Aorta (tissue), 5 donors: ENCODE results near the gene TRAM2. TPM values are rescaled to one million over a fixed set of nuclear protein-coding genes. Genes with fewer than 3 reads are reported as not detected.

Experiments used
- ATAC-seq: fragments of 200-7000 bp; cut with Tn5 transposase; one replicate; pipeline ENCODE4 v1.9.1; 2022; ENCODE audit warnings: moderate library complexity; ENCODE audit not compliant: low FRiP score
- DNase-seq, 2 donors: peaks; one replicate each; pipeline ENCODE4 v3.0.0-alpha.2; 2020
- H3K27ac ChIP-seq, 2 donors: one replicate each; pipeline ENCODE4 v1.5.1; 2013; ENCODE audit warnings: low read length in 2 of 2, mild to moderate bottlenecking in 2 of 2, moderate library complexity in 2 of 2, control low read depth in 1 of 2, inconsistent platforms in 1 of 2, low read depth in 1 of 2
- H3K27me3 ChIP-seq, 2 donors: one replicate each; pipeline ENCODE4 v1.6.1; 2013; ENCODE audit warnings: control low read depth in 1 of 2, low read length in 1 of 2, mild to moderate bottlenecking in 1 of 2, moderate library complexity in 1 of 2; ENCODE audit not compliant: insufficient read depth in 2 of 2, control insufficient read depth in 1 of 2
- H3K36me3 ChIP-seq, 2 donors: one replicate each; pipeline ENCODE4 v1.6.1; 2013; ENCODE audit warnings: control low read depth in 1 of 2, low read length in 1 of 2, mild to moderate bottlenecking in 1 of 2; ENCODE audit not compliant: insufficient read depth in 2 of 2, control insufficient read depth in 1 of 2
- H3K4me1 ChIP-seq, 2 donors: one replicate each; pipeline ENCODE4 v1.6.1; 2013; ENCODE audit warnings: low read length in 2 of 2, control low read depth in 1 of 2, mild to moderate bottlenecking in 1 of 2, moderate library complexity in 1 of 2; ENCODE audit not compliant: insufficient read depth in 2 of 2, control insufficient read depth in 1 of 2
- H3K4me3 ChIP-seq, 2 donors: one replicate each; pipeline ENCODE4 v1.5.1; 2013; ENCODE audit warnings: low read length in 2 of 2, control low read depth in 1 of 2, mild to moderate bottlenecking in 1 of 2
- H3K9me3 ChIP-seq: one replicate; pipeline ENCODE4 v1.6.1; 2013; ENCODE audit warnings: mild to moderate bottlenecking, low read length; ENCODE audit not compliant: control insufficient read depth
- WGBS, 2 donors: extraction: QIAGEN DNeasy Blood & Tissue Kit; methylation state at CpG; one replicate each; pipeline ENCODE4 v1.1.7; 2013; 5-methylcytosine and 5-hydroxymethylcytosine counted together
- intact Hi-C, 2 donors: fragments of 100-400 bp; cut with DNase I; formaldehyde crosslinking; loops; one replicate each; pipeline versions ENCODE4 v1.14.2 to v1.15.0; 2022
- polyA plus RNA-seq, 2 donors: library from polyadenylated mRNA; stranded (reverse); fragments of 200-250 nt; gene quantifications; one replicate each; pipeline ENCODE4 v1.2.3, GENCODE V29; 2013
- total RNA-seq, 2 donors: library from RNA; stranded (reverse); fragmentation: NEBNext Ultra II Directional; extraction: Animal tissue kit (Norgen Biotek cat#: 25700); gene quantifications; one replicate each; pipeline ENCODE4 v1.2.1, GENCODE V29; 2021
- donor health status: healthy with polysubstance abuse.
- donor health status: Bipolar disorder and iron deficiency.
- donor health status: DM: no; HTN: no; CAD: no.
- donor health status: DM: no; HTN: no; CAD: no.
- donor health status: DM: yes; HTN: yes; CAD: no.

TRAM2 gene
- total and polyA plus RNA-seq, 4 donors, result 7.5 to 39.5 (median 30.3) TPM

GRCh38 chr6:52566853-52567279, 10.0 kb downstream of the TRAM2 start:
- Histone ChIP-seq H3K9me3 (no peaks in the 10 kb centered on the region), H3K27ac (peak overlapping the region; percentile 29 to 58), H3K4me3 (no peak overlapping the region), H3K27me3 (no peaks in the 10 kb centered on the region), H3K36me3 (no peaks in the 10 kb centered on the region), H3K4me1 (peaks cover 10 to 14% of the 10 kb centered on the region in 2 donors)
- DNase-seq (peak in 1 of 2 donors; percentile 55), ATAC-seq (no peak)
- WGBS, 2 donors, result 34 to 50% methylated on average over 3 of the region's 3 CpGs
- intact Hi-C loops, result no loop called here

GRCh38 chr6:52566201-52566600, 10.7 kb downstream of the TRAM2 start:
- Histone ChIP-seq H3K4me1 (peaks cover 8% of the 10 kb centered on the region in 2 donors), H3K36me3 (no peaks in the 10 kb centered on the region), H3K9me3 (no peaks in the 10 kb centered on the region), H3K27me3 (no peaks in the 10 kb centered on the region), H3K4me3 (no peak overlapping the region), H3K27ac (peak overlapping the region in 1 of 2 donors; percentile 58)
- DNase-seq (no peak), ATAC-seq (no peak)
- intact Hi-C loops, result no loop called here
- 81 to 86% methylated on average over 2 of the region's 2 CpGs for WGBS, 2 donors

GRCh38 chr6:52564856-52565255, 12.0 kb downstream of the TRAM2 start:
- 85 to 90% methylated on average over 3 of the region's 3 CpGs for WGBS, 2 donors
- no peak overlapping the region for H3K4me3 ChIP-seq
- H3K9me3 ChIP-seq, result no peaks in the 10 kb centered on the region
- H3K27ac ChIP-seq, result peak overlapping the region in 1 of 2 donors; percentile 22
- H3K27me3 ChIP-seq, result no peaks in the 10 kb centered on the region
- H3K4me1 ChIP-seq, result peaks cover 6 to 9% of the 10 kb centered on the region in 2 donors
- DNase-seq, result no peak
- no peak for ATAC-seq
- intact Hi-C loops, result no loop called here
- no peaks in the 10 kb centered on the region for H3K36me3 ChIP-seq

- H3K4me1 ChIP-seq, result peaks cover 5 to 11% of the 10 kb centered on the region in 2 donors
- 15 to 19% methylated on average over 3 of the region's 3 CpGs for WGBS, 2 donors
These were observed 13.9 kb downstream of the TRAM2 start for GRCh38 chr6:52562911-52563310.

GRCh38 chr6:52560462-52560861, 16.4 kb downstream of the TRAM2 start:
- DNase-seq, result no peak

More at GRCh38 chr6:52562911-52563310, 13.9 kb downstream of the TRAM2 start:
- Histone ChIP-seq H3K27me3 (no peaks in the 10 kb centered on the region), H3K27ac (no peak overlapping the region), H3K4me3 (no peak overlapping the region), H3K9me3 (no peaks in the 10 kb centered on the region), H3K36me3 (no peaks in the 10 kb centered on the region)
- DNase-seq, result no peak
- ATAC-seq, result no peak
- intact Hi-C loops, result no loop called here

GRCh38 chr6:52558266-52559000, 18.4 kb downstream of the TRAM2 start:
- ATAC-seq, result peak; percentile 38
- Histone ChIP-seq H3K4me1 (peaks cover 2 to 11% of the 10 kb centered on the region in 2 donors), H3K4me3 (no peak overlapping the region), H3K36me3 (no peaks in the 10 kb centered on the region), H3K27me3 (no peaks in the 10 kb centered on the region), H3K27ac (peak overlapping the region in 1 of 2 donors; percentile 61), H3K9me3 (no peaks in the 10 kb centered on the region)
- DNase-seq, result no peak
- 55 to 59% methylated on average over 6 of the region's 6 CpGs for WGBS, 2 donors
- intact Hi-C loops, result no loop called here

More at GRCh38 chr6:52560462-52560861, 16.4 kb downstream of the TRAM2 start:
- Histone ChIP-seq H3K4me1 (peaks cover 3 to 12% of the 10 kb centered on the region in 2 donors), H3K36me3 (no peaks in the 10 kb centered on the region), H3K27me3 (no peaks in the 10 kb centered on the region), H3K27ac (no peak overlapping the region), H3K9me3 (no peaks in the 10 kb centered on the region), H3K4me3 (no peak overlapping the region)
- ATAC-seq, result no peak
- intact Hi-C loops, result no loop called here
- WGBS, 2 donors, result 2 to 6% methylated on average over 5 of the region's 5 CpGs

GRCh38 chr6:52557389-52558265, 19.2 kb downstream of the TRAM2 start:
- WGBS, 2 donors, result 10 to 21% methylated on average over 11 of the region's 11 CpGs
- Histone ChIP-seq H3K27ac (peak overlapping the region; percentile 26 to 61), H3K27me3 (no peaks in the 10 kb centered on the region), H3K4me1 (peaks cover 2 to 11% of the 10 kb centered on the region in 2 donors), H3K36me3 (no peaks in the 10 kb centered on the region), H3K4me3 (no peak overlapping the region), H3K9me3 (no peaks in the 10 kb centered on the region)
- intact Hi-C loops, result no loop called here
- DNase-seq (peak in 1 of 2 donors; percentile 65), ATAC-seq (peak; percentile 26)

- intact Hi-C loops, result no loop called here
- ATAC-seq, result no peak
- Histone ChIP-seq H3K36me3 (no peaks in the 10 kb centered on the region), H3K27me3 (no peaks in the 10 kb centered on the region), H3K9me3 (no peaks in the 10 kb centered on the region), H3K4me3 (no peak overlapping the region), H3K4me1 (peaks cover 2 to 15% of the 10 kb centered on the region in 2 donors), H3K27ac (peak overlapping the region in 1 of 2 donors; percentile 75)
- no peak for DNase-seq
- WGBS, 2 donors, result 9 to 10% methylated on average over 5 of the region's 5 CpGs
These were observed 21.2 kb downstream of the TRAM2 start for GRCh38 chr6:52555518-52556233.
